Measurements from ENCODE around the gene SLC24A1.

Gene SLC24A1

DNA sequence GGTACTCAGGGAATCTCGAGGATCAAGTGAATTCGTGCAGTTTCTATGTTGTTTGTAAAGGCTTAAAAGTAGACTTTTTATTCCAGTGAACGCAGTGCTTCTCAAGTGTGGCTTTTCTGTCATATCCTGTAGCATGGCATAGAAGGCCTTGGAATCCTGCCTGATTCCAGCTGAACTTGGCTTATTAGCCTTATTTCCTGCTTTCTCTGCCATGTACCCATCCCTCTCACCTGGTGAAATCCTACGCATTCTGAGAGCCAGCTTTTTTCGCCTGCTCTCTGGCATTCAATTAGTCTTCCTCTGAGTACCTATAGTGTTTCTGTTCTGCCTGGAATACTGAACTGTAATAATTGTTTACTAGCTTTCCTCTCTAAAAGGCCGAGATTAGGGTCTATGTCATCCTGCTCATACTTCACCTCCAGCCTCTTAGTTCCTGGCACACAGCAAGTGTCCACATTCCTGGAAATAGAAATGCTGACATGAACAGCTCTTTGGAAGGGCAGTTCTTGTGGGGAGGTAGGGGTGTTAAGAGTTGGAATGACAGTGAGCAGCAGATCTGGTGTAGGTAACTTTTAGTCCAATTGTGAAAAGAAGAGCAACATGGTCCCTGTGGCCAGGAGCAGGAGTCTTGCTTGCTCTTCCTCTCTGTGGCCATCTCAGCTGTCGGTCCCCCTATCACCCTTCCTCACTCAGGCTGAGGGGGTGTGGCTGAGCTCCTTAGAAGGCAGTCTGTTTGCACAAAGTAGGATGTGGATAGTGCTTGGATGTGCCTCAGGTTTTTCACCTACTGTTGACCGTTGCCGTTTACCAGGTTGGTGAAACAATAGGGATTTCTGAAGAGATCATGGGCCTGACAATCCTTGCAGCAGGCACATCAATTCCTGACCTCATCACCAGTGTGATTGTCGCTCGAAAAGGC, 30.4 kb downstream of the SLC24A1 start:
- no peak for DNase-seq (ENCODE audit: extremely low read depth in 1 of 2, low read depth in 1 of 2)

DNA sequence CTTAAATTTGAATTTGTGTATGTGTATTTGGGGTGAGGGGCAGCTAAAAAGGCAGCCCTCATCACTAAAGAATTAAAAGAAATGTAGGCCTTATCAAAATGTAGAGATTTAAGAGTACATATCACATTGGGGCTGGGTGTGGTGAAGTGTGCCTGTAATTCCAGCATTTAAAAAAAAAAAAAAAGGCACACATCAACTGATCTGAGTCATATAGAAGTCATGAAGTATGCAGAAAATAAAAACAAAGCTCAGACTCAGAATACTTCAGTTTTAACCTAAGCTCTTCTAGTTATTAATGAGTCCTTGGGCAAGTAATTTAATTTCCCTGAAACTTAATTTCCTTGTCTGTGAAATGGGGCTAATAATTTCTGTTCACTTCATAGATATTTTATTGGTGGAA, 31.6 kb downstream of the SLC24A1 start:
- no peak for DNase-seq (ENCODE audit: extremely low read depth in 1 of 2, low read depth in 1 of 2)

DNA sequence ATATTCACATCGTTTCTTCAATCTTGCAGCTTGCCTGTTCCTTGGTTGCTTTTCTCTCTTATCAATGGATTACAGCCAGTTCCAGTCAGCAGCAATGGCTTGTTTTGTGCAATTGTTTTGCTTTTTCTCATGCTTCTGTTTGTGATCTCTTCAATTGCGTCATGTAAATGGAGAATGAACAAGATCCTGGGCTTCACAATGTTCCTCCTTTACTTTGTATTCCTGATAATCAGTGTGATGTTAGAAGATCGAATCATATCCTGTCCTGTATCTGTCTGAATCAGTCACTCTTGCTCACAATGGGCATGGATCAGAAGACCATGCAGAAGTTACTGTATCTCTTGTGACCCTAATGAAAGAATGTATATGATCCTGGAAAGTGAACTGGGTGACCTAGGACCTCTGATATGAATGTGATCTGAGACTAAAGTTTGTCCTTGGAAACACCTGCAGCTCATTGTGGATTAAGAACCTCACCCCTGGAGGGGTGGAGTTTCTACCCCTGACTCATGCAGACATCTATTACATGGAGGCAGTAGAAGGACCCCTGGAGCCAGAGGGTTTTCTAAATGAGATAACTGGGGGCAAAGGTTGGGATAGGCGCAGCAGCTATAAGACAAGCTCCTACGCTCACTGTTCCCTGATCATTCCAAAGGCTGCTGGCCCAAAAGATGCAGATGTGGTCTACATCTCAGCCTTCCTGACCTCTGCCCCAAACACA, 32.2 kb downstream of the SLC24A1 start:
- no peak for DNase-seq (ENCODE audit: extremely low read depth in 1 of 2, low read depth in 1 of 2)

DNA sequence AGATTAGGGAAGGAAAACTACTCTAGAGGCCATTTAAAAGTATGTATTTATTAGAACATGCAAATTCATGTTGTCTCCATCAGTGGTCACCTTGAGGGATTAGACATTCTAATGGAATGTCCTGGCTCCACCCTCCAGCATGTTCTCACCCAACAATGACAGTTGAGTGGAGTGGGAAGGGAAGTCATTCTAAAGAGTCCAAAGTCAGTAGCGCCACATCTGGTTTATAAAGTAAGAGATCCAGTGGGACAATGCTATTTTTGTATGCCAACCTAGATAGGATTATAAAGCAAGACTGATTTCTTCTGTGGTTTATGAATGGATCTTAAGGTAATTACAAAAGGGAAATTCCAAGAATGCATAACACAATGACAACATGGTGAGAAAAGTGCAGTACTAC, 33.3 kb downstream of the SLC24A1 start:
- no peak for DNase-seq (ENCODE audit: extremely low read depth in 1 of 2, low read depth in 1 of 2)

DNA sequence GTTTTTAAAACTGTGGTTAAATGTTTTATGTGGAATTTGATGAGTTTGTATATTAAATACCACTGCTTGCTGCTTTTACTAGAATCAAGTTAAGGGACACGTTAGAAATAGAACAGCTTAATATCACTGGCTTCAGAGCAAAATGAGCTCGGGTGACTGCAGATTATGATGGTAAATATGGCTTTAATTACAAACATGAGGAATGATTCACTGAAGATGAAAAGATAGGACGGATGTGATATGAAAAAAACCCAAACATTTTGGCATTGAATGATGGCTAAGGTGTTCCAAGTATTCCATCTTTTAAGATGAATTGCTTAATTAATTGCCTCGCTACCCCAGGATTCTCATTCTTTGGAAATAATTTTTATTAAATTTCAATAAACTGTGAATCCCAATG, 33.7 kb downstream of the SLC24A1 start:
- DNase-seq (ENCODE audit: extremely low read depth in 1 of 2, low read depth in 1 of 2) = no peak

DNA sequence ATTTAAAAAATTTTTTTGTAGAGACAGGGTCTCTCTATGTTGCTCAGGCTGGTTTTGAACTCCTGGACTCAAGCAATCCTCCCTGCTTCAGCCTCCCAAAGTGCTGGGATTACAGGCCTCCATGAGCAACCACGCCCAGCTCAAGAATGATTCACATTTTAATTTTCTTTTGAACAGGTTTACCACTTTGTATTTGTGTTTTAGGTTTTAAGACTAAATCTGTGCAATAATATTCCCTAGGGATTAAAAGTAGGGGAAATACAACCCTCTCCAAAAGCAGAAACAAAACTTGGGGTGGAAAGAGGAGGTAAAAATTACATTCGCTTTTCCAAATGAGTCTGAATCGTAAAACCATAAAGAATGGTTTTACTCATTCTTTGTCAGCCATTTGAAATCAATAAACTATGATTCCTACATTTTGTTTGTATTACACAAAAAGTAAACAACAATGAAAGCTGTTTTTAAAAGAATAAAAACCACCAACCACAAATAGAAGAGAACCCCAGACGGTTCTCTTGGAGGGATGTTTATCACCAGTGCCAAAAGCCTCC, 37.8 kb downstream of the SLC24A1 start:
- no peak for DNase-seq (ENCODE audit: extremely low read depth in 1 of 2, low read depth in 1 of 2)

DNA sequence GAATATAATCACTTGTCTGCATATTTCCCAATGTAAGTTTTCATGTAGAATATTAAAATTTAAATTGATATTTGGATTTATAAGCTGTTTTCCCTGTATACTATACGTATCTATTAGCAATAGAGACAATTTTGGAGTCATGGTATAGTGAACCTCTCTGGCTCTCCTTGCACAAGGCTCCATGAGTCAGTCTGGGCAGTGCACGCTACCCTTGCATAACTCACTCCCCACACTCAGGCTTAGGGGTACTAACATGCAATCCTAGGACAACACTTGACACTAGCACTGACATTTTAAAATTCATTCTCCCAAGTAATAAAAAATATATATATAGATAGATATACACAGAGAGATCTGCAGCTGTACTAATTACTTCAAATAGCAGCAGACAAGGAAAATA, 39.2 kb downstream of the SLC24A1 start:
- no peak for DNase-seq (ENCODE audit: extremely low read depth in 1 of 2, low read depth in 1 of 2)

DNA sequence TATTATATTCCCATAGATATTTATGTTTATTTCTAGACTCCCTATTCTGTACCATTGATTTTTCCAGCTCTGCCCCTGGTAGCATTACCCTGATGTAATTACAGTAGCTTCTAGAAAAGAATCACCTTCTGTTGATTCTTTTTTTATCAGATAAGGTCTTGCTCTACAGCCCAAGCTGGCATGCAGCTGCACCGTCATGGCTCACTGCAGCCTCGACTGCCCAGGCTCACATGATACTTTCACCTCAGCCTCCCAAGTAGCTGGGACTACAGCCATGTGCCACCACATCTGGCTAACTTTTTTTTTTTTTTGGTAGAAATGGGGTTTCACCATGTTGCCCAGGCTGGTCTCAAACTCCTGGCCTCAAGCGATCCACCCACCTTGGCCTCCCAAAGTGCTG, 41.8 kb downstream of the SLC24A1 start:
- no peak for DNase-seq (ENCODE audit: extremely low read depth in 1 of 2, low read depth in 1 of 2)

DNA sequence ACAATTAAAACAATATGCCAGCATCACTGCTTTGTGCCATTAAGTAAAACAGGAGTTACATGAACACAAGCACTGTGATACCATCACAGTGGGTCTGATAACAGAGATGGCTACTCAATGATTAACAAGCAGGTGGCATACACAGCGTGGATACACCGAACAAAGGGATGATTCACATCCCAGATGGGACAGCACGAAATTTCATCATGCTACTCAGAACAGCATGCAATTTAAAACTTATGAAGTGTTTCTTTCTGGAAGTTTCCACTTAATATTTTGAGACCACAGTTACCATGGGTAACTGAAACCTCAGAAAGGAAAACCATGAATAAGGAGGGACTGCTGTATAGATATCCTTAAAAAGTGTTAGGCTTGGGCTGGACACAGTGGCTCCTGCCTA, 44.5 kb downstream of the SLC24A1 start:
- DNase-seq (ENCODE audit: extremely low read depth in 1 of 2, low read depth in 1 of 2) = no peak

DNA sequence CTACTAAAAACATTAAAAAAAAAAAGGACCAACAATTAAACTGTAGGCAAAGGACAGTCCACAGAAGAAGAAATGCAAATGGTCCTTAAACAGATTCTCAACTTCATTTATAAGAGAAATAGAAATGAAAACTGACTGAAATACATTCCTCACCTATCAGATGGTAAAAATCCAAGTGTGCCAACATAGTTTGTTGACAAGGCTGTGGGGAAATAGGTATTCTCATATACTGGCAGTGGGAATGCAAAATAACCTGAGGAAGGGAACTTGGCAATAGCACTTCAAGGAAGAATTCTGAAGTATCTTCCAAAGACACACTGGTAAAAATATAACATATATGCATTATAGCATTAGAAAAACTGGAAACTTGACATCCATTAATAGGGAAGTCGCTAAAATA, 53.8 kb downstream of the SLC24A1 start:
- no peak for DNase-seq (ENCODE audit: extremely low read depth in 1 of 2, low read depth in 1 of 2)

DNA sequence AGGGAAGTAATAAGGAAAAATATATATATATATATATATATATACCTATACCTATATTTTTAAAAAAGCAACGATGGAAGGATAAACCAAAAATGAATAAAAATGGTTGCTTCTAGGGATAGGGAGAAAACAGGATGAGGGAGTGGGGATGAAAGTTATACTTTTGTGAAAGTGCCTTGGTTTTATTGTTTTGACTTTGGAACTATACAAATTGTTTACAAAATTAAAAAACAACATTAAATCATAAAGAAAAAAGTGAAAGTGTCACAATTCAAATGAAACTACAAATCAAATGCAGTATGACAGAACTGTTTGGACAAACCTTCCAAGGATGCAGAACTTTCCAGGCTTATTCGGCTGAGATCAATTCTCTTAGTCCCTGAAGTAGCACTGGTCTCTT, 54.4 kb downstream of the SLC24A1 start:
- DNase-seq (ENCODE audit: extremely low read depth in 1 of 2, low read depth in 1 of 2) = no peak

DNA sequence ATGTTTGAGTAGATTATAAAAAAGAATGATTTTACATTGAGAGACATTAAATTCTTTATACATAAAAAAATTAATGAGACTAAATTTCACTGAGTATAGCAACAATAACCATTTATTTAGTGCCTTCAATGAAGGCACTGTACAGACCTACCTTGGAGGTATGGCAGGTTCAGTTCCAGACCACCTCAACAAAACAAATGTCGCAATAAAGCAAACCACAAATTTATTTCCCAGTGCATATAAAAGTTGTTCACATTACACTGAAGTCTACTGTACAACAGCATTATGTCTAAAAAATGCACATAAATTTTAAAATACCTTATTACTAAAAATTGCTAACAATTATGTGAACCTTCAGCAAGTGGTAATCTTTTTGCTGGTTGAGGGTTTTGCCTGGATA, 58.8 kb downstream of the SLC24A1 start:
- no peak for DNase-seq (ENCODE audit: extremely low read depth in 1 of 2, low read depth in 1 of 2)

DNA sequence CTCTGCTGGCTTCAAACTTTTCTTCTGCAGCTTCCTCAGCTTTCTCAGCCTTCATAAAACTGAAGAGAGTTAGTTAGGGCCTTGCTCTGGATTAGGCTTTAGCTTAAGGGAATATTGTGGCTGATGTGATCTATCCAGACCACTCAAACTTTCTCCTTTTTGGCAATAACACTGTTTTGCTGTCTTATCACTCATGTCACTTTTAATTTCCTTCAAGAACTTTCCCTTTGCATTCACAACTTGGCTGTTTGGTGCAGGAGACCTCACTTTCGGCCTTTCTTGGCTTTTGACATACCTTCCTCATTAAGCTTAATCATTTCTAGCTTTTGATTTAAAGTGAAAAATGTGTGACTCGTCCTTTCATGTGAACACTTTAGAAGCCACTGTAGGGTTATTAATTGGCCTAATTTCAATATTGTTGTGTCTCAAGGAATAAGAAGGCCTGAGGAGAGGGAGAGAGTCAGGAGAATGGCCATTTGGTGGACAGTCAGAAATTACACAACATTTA, 60.7 kb downstream of the SLC24A1 start:
- no peak for DNase-seq (ENCODE audit: extremely low read depth in 1 of 2, low read depth in 1 of 2)

DNA sequence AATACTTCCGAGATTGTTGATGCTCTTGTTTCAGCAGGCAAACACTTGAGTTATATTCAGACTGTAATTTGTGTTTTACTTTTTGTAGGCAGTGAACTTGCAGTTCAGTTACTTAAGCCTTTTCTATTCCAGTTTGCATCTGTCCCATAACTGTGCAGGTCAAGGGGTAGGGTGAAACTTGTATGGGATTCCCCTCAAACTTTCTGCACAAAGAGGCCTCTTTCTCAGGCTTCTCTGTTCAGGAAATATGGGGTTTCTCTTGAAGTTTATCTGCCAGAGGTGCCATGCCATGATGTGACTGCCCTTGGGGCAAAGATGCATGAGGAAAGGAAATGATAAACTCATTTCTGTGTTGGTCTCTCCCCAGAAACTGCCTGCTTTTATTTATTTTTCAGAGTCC, 66.7 kb downstream of the SLC24A1 start:
- no peak for DNase-seq (ENCODE audit: extremely low read depth in 1 of 2, low read depth in 1 of 2)

DNA sequence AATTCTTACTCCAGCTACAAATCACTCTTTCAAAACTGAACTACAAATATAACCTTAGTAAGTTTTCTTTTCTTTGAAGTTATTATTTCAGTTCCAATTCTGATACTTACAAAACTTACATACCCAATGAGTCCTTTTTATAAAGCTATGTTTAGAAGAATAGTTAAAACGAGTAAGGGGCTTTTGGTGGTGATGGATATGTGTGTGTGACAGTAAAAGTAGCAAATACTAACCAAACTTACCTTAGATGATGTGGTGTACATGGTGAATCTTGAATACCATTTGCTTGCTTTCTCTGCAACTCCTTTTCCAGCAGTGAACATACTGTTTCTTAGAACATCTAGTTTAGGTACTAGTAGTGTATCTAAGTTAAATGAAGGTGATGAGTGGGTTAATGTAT, 68.4 kb downstream of the SLC24A1 start:
- no peak for DNase-seq (ENCODE audit: extremely low read depth in 1 of 2, low read depth in 1 of 2)

DNA sequence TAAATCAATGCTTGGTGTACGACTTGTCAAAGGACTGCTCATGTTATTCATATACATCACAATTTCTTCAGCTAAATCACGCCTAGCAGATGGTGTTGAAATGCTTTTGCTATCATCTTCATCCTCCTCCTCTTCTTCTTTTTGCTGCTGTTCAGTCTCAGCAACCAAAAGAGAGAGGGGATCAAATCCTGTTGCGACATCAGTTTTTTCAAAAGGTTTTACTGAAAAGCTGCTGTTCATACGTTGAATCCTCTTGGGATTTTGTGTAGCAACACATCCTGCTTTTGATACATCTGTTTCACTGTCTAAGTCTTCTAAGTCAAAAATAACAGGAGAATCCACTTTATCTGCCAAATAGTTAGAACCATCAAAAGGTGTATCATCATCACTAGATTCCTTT, 69.0 kb downstream of the SLC24A1 start:
- DNase-seq (ENCODE audit: extremely low read depth in 1 of 2, low read depth in 1 of 2) = no peak

DNA sequence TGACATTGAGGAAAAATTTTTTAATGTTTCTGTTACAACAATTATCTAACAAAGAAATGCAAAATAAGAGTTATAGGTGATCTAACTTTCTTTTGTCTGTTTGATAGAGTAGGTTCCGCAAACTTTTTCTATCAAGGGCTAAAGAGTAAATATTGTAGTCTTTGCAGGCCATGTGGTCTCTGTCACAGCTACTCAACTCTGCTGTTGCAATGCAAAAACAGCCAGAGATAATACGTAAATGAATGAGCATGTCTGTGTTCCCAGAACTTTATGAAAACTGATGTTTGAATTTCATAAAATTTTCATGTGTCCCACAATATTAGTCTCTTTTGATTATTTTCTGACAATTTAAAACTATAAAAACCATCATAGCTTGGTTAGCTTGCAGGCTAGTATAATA, 73.3 kb downstream of the SLC24A1 start:
- no peak for DNase-seq (ENCODE audit: extremely low read depth in 1 of 2, low read depth in 1 of 2)
